Stimulated activated CD8-positive, alpha-beta memory T cell treated with anti-CD3 and anti-CD28 coated beads, Interleukin-12 subunit alpha, Interleukin-12 subunit beta, amount 100 ng/mL, for 4 hours (primary cell): ENCODE data around the gene WIPI1.

Experiments
- DNase-seq: peaks from one replicate; pipeline ENCODE4 v3.0.0-alpha.2; 2020; ENCODE audit warnings: low read depth

The WIPI1 gene

DNA sequence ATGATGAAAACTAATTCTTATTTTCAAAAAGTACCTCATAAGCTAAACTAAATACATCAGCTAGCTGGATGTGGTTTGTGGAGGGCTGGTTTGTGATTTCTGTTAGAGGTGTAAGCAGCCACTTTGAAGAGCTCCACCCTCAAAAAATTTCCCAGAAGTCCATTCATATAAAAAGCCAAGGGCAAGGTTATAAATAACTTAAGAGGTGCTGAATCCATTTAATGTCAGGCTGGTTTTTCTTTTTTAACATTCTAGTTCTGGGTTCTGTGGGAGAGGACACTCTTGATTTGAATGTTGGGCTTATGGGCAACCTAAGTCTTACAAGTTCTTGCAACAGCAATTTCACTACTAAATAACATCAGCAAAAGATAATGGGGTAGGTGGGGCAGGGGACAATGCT is 3.4 kb upstream of the WIPI1 start:
- no peak for DNase-seq

DNA sequence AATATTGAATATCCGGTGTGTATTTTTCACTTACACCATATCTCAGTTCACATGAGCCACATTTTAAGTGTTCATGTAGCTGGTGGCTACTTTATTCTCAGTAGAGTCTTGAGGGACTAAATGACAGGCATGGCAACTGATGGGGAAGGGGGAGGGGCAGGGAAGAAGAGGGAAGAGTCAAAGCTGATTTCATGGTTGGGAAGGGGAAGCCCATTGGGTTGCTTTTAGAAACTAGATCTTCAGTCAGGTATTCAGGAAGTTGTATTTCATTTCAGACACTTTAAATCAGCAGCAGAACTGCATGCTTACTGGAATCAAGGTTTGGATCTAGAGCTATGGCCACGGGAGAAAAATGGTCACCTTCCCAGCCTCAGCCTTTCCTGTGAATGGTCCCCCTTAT is 2.9 kb upstream of the WIPI1 start:
- no peak for DNase-seq

DNA sequence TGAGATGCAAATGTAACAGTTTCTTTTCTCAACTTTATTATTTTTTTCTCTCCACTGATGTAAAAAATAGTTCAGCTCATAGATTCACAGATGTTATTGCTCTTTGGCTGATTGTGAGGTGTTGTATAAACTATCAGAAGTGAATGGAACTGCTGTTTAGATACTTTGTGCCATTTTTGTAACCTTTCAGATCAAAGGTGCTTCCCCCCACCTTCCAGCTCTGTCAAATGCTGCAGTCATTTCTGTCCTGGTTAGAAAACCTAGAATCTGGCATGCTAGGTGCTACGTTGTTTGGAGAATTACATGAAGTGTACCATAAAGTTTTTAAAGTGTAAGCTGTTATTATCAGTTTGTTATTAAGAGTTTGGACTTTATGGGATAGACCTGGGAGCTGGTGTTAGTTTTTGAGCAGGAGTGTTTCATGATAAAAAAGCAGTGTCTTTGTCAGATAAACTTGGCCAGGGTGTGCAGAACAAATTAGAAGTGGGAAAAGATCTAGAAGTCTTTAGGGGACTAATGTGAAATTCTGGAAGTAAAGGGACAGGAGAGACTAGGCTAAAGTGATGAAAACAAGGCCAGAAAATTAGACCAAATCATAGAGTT is 1.8 kb upstream of the WIPI1 start:
- DNase-seq: no peak

DNA sequence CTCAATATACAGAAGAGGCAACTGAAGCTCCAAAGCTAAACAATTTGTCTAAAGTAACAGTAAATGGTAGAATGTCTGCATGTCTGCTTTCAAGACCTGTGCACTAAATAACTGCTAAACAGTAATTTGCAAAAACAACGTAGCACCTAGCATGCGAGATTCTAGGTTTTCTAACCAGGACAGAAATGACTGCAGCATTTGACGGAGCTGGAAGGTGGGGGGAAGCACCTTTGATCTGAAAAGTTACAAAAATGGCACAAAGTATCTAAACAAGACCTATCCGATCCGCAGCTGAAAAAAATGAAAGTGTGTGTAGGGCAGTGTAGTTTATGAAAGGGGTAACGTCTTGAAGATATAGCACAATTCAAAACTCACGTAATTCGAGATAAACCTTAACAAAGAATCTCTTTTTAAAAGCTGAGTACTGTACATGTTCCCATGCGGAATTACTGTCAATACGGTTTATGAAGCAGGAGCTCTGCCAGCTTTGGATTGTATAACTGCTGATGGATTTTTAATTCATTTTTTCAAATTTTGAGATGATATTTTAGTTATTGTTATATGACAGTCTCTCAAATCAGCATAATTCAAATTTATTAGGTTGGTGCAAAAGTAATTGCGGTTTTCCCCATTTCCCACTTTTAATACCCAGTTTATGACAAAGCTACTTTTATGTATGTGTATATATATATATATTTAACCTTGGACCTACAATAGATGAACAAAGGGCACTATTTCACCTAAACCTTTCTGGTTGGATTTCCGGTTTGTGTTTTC is 1.2 kb upstream of the WIPI1 start:
- no peak for DNase-seq

DNA sequence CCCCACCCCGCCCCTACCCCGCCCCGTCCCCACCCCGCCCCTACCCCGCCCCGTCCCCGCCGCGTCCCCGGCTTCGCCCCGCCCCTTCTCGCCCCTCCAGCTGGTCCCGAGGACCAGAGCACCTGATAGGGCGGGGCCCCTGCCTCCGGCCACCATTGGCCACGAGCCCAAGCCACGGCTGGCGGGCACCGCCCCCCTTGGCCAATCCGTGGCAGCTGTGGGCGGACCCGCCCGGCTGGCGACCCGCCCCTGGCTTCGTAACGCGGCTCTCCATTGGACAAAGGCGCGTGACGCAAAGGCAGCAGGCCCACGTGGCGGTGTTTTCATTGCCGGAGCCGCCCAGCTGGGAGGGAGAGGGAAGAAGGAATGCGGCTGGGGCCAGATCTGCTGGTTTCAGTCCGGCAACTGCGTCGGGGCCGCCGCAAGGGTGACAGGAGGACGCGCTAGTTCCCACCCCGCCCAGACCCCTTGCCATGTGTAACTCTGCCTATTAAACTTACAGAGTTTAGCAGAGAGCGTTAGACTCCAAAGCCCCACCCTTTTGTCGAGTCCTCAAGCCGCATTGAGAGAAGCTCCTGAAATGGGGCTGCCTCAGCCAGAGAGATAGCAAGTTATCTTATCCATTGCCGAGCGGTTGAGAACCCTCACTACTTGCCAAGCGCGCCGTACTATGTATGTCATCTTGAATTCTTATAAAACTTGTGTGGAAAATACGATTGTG is 403 bp upstream of the WIPI1 start:
- DNase-seq: peak; percentile 98

DNA sequence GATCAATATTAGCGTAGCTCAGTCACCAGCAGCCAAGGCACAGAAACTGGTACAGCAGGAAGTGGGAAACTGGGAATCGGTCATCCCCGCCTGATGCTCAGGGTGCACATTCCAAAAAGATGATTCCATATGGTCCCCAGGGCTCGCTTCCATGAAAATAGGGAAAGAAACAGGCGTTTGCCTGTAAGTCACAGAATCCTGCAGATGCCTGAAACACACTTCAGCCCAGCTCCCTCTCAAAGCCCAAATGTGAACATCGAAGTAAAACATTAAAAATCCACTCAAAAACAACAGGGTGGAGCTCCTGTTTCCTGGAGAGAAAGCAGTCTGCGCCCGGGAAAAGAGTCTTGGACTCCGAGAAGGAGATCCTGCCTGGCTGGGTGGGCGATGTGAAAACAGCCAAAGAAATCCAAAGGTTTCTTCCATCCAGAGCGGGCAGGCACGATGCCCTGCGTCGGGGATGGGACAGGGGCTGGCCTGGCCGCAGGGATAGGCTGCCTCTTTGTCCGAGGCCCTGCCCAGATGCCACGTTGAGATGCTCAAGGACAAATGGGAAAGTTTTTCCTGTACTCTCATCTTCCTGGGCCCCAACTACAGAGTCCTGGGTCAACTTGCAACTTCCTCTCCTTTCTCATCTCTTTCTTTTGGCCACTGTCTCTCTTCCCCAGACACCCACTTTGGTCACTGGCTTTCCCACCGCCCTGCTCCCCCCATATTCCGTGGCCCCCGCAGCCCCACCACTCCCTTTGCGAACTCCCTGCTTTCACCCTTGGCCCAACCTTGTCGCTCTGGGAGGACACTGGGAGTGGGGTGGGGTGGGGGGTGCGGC is 743 bp downstream of the WIPI1 start:
- no peak for DNase-seq

DNA sequence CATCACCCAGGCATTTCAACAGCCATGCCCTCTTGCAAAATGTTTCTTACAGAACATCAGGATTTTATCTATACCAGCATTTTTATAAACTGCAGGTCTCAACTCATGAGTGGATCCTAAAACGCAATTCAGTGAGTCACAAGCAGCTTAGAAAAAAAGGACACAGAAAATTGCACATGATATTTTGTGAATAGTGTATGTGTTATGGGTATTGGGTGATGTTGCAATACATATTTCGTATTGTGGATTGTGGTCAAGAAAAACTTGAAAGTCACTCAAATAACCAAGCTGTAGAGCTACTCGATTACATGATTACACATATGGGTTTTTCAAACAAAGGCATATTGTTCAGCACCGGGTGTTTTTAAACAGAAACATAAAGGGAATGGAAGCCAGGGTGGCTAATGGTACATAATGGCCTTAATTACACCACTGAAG is 1.4 kb downstream of the WIPI1 start:
- no peak for DNase-seq

DNA sequence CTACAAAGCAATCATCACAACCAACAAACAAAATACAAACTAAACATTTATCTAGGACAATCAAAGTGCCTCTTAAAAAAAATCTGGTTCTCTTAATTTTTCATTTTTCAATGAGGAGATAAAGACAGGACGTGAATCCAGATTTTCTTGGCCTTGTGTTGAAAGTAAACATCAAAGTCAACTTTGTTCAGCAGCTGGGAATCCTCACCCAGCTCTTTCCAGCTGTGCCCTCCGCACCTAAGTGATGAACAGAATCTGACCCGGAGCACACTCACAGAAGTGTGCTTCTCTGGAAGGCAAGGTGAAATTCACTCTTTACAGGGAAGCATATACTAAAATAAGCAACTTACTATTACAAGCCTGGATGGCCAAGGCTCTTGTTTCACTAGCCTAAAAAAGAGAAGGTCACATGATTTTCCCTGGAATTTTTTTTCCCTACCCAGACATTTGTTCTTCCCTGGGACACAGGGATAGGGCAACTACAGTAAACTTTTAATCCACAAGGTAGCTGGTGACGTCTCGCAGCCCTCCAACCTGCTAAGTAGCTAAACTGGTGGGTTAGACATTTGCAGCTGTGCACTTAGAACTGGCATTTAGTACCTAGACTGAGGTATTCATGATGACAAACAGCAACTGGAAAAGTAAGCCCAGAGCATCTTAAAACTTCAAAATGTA is 3.2 kb downstream of the WIPI1 start:
- no peak for DNase-seq

DNA sequence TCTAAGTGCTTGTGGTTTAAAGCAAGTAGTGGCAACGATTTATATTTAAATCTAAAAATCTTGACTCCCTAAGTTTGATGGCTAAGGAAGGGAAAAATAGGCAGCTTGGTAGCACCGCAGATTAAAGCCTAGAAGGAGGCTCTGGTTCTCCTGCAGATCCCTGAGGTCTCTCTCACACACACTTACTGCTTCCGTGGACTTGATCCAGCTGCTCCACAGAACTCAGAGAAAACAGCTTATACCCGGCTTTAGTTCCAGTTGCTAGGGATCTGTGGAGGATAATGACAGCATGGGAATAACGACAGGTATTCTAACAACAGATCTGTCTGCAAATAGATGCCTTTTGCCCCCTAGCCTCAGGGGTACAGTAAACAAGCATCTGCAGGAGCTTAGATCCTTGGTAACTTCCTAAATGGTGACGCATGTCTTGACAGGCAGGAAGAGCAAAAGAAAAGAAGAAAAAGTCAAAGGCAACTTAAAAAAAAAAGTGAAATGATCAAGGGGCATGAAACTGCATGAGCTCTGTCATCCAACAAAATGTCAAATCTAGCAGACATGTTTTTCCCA is 4.5 kb downstream of the WIPI1 start:
- DNase-seq: no peak

DNA sequence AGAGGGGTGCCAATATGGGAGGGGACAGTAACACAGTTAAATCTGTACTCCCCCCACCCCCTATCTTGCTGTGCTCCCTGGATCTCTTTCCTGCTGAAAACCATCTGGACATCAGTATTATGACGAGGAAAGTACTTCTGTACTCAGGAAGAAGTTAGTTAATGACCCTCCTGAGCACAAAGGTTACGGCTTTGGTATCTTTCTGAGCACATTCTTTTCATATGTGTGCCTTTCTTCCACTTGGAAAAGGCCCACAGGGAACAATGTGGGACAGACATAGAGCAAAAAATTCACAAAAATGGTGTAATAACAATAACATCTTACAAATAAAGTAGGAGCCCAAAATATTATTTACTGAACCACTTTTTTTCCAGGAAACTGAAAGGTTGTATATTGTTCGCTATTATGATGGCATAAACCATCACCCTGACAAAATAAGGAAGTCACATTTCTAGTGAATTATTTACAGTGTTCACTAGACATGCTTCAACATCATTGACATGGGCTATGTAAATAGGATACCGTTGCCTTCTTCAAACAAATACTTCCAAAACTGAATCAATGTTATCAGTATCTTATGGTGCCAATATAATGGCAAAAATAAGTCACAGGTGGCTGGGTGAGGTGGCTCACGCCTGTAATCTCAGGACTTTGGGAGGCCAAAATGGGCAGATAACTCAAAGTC is 5.5 kb downstream of the WIPI1 start:
- DNase-seq: no peak

DNA sequence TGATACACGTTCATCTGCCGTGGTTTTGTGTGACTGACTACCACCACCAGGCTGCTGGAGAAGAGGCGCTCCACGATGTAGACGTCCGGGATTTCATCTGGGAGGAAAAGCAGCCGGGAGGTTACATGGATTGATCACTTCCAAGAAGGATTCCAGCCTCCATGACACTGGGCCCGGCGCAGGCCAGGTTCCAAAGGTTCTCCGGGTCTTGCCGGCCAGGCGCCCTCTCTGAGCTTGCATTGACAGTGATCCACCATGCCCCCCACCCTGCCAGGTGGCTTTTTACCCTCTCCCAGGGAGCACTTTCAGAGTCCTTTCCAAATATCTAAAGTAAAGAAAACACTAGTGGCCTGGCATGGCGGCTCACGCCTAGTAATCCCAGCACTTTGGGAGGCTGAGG is 6.5 kb downstream of the WIPI1 start:
- no peak for DNase-seq

DNA sequence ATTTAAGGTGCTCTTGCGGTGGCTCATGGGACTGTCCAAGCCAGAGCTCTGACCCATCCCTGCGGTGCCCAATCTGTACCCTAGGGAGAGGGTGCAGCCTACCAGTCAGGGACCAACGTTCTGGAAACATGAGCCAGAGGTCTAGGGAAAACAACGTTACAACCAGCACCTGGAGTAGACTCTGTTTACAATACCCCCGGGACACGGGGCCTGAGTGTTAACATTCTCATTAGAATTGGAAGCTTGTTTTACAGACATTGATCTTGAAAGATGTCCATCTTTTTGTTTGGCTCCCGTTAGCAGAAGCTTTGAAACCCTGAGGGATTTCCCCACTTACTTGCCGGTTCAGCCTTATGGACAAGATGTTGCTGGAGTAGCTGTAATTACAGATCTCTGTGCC is 6.9 kb downstream of the WIPI1 start:
- DNase-seq: no peak

DNA sequence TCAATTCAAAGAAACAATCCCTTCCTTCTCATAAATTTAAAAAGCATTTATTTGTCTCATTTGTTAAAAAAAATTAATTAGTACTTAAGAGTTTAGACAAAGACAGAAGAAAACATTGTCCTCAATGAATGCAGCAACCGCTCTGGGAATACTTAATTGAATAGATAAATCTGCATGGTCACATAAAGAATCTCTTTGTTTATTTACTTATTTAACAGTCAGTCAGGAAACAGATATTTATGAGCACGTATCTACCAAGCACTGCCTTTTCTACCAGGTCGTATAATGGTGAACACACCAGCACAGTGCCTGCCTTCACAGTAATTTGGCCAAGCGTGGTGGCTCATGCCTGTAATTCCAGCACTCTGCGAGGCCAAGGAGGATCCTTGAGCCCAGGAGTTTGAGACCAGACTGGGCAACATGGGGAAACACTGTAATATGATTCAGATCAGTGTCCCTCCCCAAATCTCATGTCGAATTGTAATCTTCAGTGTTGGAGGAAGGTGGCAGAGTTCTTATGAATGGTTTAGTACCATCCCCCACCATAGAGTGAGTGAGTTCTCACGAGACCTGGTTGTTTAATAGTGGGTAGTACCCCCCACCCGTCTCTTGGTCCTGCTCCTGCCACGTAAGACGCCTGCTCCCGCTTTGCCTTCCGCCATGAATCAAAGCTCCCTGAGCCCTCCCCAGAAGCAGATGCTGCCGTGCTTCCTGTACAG is 8.1 kb downstream of the WIPI1 start:
- DNase-seq: no peak

DNA sequence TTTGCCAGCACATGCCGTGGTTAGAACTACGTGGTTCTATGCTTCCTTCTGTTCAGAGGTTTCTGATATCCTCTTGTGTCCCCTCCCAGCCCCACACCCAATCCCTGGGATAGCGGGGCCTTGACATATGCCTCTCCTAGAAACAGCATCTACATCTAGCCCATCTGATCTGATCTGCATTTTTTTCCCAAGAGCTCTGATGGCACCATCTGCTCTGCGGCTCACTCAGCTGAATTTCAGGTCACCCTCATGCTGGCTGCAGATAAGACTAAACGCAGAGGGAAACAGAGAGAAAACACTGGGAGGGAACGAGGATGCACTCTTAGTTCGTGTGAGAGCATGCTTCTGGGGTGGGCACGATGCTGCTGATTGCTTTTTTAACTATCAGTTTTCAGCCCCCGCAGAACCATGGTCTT is 10.7 kb downstream of the WIPI1 start:
- DNase-seq: no peak

DNA sequence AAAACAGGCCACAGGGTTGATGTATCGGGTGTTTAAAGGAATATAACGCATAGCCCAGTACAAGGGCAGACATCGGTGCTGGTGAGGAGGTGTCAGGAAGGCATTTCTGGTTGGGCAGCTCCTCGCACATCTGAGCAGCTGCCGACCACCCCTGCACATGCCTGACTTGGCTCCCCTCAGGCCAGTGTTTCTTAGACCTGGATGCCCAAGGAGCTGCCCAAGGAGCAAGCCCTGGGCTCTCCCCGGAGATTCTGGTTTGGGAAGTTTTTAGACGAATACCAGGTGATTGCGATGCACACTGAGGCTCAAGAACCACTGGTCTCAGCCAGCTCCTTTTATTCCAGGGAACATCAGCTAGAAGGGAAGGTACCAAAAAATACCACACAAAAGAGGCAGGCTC is 11.6 kb downstream of the WIPI1 start:
- no peak for DNase-seq

DNA sequence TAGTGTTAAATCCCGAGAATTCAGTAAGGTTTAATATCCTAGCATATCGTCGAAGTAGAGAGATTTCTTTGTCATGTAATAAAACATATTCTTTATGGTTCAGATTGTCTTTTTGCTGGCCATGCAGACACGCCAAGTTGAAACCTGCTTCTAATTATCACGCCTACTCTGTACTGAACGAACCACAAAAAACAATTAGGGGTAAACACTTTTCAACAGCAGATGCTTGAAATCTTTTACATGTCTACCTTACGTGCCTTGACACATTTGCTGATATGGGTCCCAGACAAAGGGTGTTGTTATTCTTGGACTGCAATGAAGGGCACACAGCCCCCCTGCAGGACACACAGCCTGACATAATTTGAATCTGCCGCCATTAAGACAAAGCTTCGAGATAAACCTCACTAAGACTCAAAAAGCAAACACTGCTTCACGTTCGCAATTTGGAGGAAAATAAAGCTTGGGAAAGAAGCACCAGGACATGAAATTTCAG is 13.3 kb downstream of the WIPI1 start:
- no peak for DNase-seq

DNA sequence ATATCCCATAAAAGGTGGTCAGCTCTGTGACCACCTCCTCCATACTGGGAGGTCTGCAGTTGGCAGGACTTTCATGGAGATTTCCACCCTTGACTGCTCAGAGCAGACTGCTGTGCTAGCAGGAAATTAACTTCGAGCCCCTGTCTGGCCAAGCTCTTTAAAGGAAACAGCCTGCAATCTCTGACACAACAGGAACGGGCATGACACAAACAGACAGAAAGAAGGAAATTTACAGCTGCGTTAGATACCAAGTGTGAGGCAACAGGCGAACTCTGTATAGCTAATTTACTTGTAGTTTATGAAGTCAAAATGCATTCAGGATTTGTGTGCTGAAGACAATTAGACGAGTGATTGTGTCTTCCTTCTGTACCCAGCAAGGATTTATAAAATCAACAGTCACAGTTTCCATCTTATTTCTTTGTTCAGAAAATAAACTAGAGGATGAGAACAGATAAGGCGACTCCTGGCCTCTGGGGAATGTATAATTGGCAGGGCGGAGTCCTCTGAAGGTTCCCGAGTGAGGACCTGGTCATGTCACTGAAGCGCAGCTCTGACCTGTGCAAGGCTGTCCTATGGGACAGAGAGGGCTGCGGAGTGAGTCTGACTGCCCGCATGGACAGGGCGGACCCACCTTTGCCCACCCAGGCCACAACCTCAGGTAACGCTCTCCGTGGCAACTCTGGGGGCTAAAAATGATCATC is 16.1 kb downstream of the WIPI1 start:
- DNase-seq: no peak

DNA sequence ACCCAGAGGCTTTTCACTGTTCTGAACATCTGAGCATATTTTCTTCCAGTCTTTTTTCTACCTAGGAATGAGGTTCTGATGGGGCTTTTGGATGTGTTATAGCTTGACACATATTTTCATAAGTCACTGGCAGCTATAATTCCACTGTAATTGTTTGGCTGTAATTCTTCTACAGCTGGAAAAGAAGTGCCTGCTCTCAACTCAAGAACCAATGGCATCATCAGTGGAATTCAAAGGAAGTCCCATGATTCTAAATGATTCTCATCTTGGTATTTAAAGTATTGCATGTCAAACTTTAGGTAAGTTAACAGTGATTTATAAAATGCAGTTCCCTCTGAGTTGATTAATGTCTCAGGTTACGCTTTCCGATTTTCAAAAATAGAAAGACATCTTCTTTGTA is 16.8 kb downstream of the WIPI1 start:
- no peak for DNase-seq

DNA sequence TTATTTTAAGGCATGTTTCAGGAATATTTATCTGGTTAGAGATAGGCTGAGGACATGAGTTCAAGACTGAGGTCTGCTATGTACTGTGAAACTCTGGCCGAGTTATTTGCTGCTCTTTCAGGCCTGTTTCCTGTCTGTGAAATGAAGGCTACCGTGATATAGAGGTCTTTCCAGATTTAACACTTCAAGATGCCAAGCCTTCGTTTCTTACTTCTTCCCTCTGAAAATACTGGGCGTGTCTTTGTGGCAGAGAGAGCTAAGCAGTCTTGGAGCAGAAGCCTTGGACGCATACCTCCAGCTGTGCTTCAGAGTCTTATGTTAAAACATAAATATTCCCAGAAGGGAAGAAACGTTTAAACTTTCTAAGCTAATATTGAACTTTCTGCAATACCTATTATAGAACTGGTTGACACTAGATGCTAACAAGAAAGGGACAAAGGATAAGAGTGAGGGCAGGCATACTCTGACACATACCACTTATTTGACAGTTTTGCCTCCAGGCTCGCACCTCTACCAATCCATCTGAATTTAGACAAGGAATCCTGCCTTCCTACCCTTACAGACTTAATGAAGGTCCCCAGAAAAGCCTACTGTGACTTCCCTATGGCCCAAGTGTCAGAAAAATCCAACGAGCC is 17.5 kb downstream of the WIPI1 start:
- DNase-seq: no peak
